G401 (cell line): ENCODE data around the gene DHRS7B. TPM values are rescaled to one million over a fixed set of nuclear protein-coding genes. Genes with fewer than 3 reads are reported as not detected.
"Not testable (repeated sequence)": the region's sequence is repeated elsewhere in the genome, so short reads cannot be mapped to it uniquely, and the experiment has no call there.

Experiments used
- DNase-seq: peaks from one replicate; pipeline ENCODE4 v3.0.0-alpha.2; 2015; ENCODE audit warnings: low spot score
- in situ Hi-C: cut with HindIII; loops from 2 replicates; pipeline ENCODE4 v1.10.0; 2016; ENCODE audit warnings: low sequenced_read_pairs, mixed read lengths
- total RNA-seq: library from RNA; depleted of rRNA; stranded (reverse); fragments of >200 nt; shearing (Covaris generic); gene quantifications from 2 replicates; pipeline ENCODE4 v1.2.3, GENCODE V29; 2014; rRNA removed

DHRS7B gene
- total RNA-seq: 37.0 and 45.4 TPM in 2 replicates

DNA sequence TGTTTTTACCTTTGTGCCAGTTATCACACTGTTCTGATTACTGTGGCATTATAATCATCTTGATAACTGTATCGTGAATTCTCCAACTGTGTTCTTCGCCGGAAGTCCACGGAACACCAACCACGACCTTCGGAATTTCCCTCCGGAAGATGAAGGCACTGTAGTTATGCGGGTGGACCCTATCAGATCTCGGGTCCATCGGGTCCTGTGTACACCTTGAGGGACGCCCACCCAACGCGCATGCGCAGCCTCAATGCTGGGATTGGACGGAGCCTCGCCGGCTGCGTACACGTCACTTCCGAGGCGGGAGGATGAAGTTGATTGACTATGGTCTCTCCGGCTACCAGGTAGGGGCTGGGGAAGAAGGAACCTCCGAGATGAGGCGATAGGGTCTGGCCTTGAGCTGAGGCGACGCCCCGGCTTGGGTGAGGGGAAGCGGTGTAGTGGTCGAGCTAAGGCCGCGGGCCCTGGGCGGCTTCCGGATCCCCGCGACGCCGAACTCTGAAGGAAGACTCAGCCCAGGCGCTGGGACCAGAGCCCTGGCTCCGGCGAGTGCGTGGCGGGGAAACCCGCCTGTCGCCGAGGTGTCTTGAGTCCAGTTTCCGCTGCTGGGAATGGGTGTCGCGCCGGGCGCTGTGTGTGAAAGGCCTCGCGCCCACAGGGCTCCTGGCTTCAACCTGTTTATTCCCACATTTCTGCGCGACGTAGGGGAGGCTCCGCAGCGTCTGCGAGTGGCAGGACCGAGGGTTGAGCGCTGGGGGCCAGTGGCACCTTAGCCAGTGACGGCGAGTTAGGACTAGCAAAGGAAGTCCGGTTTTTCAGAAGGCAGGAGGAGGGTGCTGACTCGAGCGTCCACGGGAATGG, at the start of gene DHRS7B:
Gene DHRS7B, plus strand, starts transcription at position 320 of the 864 bp plus-strand sequence. Its CDS starts 8 bp downstream, at position 328.
- DNase-seq: peak; percentile 98
- in situ Hi-C loops: no loop called here

GRCh38 chr17:21077281-21077680, 49.5 kb upstream of the DHRS7B start:
- in situ Hi-C loops: no loop called here
- no peak for DNase-seq

GRCh38 chr17:21078016-21078780, 48.6 kb upstream of the DHRS7B start:
- DNase-seq: peak; percentile 75
- in situ Hi-C loops: no loop called here

DNA sequence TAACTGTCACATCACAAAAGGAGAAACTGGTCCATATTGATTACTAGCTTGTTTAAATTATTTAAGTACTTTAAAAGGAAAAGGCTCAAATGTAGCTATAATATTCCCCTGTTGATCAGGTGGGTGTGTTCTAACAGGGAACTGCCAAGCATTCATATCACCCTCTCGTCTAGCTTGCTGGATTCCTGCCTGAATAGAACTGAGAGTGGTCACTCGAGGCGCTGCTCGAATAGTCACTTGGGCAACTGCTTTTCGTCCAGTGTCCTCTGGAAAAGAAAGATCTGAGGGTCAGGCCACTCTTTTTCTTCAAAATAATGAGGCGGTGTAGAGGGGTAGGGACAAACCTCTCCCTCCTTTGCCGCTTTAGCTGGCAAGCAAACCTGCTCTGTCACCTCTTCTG, 47.6 kb upstream of the DHRS7B start:
- in situ Hi-C loops: no loop called here
- DNase-seq: peak; percentile 62

GRCh38 chr17:21082001-21082436, 44.7 kb upstream of the DHRS7B start:
- in situ Hi-C loops: no loop called here
- DNase-seq: no peak

- DNase-seq, in situ Hi-C loops: not testable (repeated sequence)
Observed at GRCh38 chr17:21085280-21085679, 41.5 kb upstream of the DHRS7B start.

GRCh38 chr17:21085707-21086106, 41.1 kb upstream of the DHRS7B start:
- in situ Hi-C loops: no loop called here

DNA sequence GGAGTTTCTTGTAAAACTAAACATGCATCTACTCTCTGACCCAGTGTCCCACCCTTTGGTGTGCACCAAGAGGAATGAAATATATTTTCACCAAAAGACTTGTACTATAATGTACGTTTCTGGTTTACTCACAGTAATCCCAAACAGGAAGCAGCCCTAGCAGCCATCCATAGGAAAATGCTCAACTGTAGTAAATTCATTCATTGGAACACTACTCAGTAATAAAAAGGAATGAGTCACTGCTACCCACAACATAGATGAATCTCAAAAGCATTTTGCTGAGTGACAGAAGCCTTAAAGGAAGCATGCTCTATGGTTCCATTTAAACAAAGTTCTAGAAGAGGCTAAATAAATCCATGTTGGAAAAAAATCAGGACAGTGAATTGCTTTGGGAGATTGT, 37.6 kb upstream of the DHRS7B start:
- no peak for DNase-seq
- in situ Hi-C loops: no loop called here

More at GRCh38 chr17:21085707-21086106, 41.1 kb upstream of the DHRS7B start:
- DNase-seq: no peak

GRCh38 chr17:21089933-21090901, 36.5 kb upstream of the DHRS7B start:
- no peak for DNase-seq
- in situ Hi-C loops: no loop called here

DNA sequence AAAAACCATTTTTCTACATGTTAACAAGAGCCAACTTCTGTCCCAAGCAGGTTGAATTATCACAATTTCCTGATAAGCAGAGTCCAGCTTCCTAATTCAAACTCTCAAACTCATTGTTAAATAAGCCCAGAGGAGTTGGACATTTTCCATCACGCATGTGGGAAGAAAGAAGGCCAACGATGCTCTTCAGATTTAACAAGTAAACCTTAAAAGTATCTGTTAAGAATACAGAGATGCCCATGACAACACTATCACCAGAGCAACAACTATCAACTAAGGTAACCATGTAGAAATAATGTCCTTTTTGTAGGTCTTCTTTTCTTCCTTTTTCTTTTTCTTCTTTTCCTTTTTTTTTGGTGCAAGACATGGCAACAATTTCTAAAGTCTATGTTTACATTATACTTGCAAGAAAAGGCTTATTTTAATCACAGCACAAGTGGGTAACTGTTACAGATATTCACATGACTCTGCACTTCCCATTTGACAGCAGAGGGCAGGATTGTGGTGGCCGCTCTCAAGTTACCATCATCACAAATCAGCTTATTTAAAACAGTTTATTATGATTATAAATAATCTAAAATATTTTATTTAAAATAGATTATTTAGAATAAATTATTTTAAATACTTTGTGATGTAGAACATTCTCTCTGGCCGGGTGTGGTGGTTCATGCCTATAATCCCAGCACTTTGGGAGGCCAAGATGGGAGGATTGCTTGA, 35.7 kb upstream of the DHRS7B start:
- DNase-seq: no peak
- in situ Hi-C loops: no loop called here

GRCh38 chr17:21094298-21094704, 32.5 kb upstream of the DHRS7B start:
- in situ Hi-C loops: no loop called here
- DNase-seq: no peak

- DNase-seq: no peak
- in situ Hi-C loops: no loop called here
Observed at GRCh38 chr17:21095735-21096134, 31.0 kb upstream of the DHRS7B start.

GRCh38 chr17:21096874-21097273, 29.9 kb upstream of the DHRS7B start:
- no peak for DNase-seq
- in situ Hi-C loops: no loop called here

DNA sequence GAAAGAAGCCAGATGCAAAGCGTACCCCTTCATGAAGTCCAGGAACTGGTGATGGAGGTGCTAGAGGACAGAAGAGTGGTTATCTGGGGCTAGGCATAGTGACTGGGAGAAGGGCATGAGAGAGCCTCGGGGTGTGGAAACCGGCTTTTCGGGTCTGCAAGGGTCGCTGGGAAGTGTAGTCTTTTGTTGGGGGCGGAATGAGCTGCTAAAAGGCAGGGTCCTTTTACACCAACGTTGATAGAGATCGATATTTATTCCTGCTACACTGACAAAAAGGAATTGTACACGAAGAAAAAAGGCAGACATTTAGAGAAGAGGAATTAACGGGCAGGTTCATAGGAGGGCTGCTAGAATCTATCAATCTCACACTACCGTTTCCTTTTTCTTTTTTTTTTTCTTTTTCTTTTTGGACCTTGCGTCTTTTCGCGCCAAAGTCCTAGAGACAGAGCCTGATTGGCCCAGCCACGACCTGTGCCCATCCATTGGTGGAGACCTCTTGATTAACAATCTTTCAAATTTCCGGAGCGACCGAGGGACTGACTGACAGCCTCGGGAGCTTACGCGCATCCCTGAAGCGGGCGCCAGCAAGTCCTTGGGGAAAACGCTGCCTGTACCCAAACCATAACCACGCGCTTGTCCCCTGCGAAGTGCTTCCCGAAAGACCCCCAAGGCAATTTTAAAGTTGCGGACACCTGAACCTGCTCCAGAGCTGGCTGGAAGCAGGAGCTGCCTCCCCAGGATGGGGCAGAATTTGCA, 27.7 kb upstream of the DHRS7B start:
- in situ Hi-C loops: no loop called here
- DNase-seq: peak; percentile 86

GRCh38 chr17:21100636-21101035, 26.1 kb upstream of the DHRS7B start:
- in situ Hi-C loops: no loop called here
- no peak for DNase-seq

GRCh38 chr17:21104608-21105007, 22.2 kb upstream of the DHRS7B start:
- DNase-seq: no peak
- in situ Hi-C loops: no loop called here

GRCh38 chr17:21105064-21105894, 21.5 kb upstream of the DHRS7B start:
- in situ Hi-C loops: no loop called here
- DNase-seq: no peak
